Measurements from ENCODE around the gene TCF25.

TCF25 gene

GRCh38 chr16:89949121-89949742 lies 75.8 kb downstream of the TCF25 start:
- no peak for DNase-seq

- no peak for DNase-seq
Measured at GRCh38 chr16:89949756-89950155, 76.4 kb downstream of the TCF25 start.

GRCh38 chr16:89951509-89951908 lies 78.1 kb downstream of the TCF25 start:
- DNase-seq = no peak

DNA sequence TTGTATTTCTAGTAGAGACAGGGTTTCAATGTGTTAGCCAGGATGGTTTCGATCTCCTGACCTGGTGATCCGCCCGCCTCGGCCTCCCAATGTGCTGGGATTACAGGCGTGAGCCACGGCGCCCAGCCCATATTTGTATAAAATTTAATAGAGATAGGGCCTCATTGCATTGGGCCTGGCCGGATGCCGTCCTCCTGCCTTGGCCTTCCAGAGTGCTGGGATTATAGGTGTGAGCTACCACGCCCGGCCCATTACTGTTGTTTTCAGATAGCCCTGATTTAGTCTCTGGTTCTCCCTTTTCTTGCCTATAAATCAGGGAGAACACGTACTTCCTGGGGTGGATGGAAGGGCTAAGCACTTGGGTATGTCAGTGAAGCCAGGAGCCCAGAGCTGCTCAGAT lies 78.7 kb downstream of the TCF25 start:
- no peak for DNase-seq

DNA sequence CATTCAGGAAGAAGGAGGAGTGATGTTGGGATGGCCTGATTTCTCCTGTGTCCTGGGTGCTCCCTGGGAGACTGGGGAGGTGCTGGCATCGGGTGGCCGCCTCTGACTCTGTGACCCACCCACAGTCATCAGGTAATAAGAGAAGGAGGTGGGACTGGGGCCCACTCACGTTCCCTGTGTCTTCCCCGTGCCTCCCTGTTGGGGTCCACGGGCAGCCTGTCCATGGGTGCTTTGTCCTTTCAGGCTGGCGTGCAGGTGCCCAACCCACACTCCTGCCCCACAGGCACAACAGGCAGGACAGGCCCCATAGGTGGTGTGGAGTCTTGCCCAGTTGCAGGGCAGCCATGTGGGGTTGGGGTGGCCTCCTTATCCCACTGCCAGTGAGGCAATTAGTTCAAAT lies 79.2 kb downstream of the TCF25 start:
- no peak for DNase-seq

DNA sequence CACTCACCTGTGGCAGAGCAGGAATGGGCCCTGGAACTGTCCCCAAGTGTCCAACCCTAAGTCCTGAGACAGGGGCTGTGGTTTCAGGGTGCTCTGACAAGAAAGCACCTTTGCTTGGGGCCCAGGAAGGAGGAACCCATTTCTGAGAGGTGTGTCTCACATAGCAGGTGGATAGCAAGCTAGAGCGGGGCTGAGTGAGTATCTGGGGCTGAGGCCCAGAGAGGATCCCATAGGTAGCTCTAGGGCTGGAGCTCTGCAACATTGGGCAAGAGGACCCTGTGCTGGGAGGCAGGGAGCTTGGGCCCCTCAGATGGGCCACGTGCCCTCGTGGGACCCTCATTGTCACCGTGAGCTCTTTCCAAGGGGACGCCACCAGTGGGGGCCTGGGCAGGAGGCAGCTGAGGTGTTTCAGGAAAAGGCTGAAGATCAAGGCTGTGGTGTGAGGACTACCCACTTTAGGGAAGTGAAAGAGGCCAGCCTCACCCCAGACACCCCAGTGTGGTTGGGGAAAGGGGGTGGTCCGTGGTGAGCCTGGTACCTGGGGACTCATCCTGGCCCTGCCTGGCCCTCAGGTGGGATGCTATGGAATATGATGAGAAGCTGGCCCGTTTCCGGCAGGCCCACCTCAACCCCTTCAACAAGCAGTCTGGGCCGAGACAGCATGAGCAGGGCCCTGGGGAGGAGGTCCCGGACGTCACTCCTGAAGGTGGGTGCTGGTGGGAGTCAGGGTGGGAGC lies 80.4 kb downstream of the TCF25 start:
- DNase-seq = no peak

- no peak for DNase-seq
Measured at GRCh38 chr16:89954462-89954861, 81.1 kb downstream of the TCF25 start.

GRCh38 chr16:89955001-89955685 lies 81.8 kb downstream of the TCF25 start:
- no peak for DNase-seq

GRCh38 chr16:89956505-89957215 lies 83.3 kb downstream of the TCF25 start:
- no peak for DNase-seq

DNA sequence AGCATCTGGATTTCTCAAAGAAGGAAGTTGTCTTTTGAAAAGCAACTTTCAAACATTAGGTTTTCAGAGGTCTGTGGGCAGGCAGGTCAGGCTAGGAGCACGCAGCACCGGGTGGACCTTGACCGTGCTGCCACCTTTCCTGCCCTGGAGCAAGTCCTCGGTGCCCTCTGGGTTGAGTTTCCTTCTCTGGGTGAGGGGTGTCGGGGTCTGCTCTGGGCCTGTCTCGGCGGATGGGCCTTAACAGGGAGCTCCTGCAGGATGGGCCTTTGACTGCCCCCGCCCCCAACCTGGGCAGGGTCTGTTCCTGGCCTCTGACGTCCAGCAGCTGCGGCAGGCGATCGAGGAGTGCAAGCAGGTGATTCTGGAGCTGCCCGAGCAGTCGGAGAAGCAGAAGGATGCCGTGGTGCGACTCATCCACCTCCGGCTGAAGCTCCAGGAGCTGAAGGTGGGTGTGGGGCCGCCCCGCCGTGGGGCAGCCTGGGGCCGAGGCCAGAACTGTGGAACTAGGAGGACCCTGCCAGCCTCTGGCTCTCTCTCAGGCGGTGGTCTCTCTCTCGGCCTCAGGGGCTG lies 83.9 kb downstream of the TCF25 start:
- DNase-seq = no peak

DNA sequence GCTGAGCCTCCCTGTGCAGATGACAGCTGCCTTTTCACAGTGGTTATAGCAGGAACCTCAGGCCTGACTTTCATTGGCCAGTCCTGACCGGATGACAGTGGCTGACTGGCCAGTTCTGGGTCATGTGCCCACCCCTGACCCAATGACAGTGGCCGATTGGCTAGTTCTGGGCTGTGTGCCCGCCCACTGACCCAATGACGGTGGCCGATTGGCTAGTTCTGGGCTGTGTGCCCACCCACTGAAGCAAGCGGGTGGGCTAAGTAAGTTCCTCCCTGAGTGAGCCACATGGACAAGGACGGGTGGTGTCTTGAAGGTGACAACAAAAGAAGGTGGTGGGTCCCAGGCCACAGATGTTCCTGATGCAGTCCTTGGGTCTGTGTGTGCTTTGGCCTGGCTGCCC lies 84.7 kb downstream of the TCF25 start:
- DNase-seq = peak; percentile 33

- no peak for DNase-seq
Measured at GRCh38 chr16:89958596-89958995, 85.2 kb downstream of the TCF25 start.

DNA sequence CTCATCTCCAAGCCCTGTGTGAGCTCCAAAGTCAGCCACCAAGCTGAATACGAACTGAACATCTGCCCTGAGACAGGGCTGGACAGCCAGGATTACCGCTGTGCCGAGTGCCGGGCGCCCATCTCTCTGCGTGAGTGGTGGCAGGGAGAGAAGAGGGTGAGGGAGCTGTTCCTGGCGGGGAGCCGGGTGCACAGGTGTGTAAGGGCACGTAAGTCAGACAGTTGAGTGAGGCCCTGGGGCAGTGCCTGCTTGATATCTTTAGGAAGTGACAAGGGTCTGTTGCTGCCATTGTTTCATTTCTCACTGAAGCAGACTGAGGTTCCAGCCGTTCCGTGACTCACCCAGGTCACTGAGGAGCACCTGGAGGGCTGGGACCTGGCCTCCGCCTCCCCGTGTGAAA lies 87.6 kb downstream of the TCF25 start:
- DNase-seq = no peak
